ENCODE data around the gene ABRAXAS1. TPM values are rescaled to one million over a fixed set of nuclear protein-coding genes. Genes with fewer than 3 reads are reported as not detected.

ABRAXAS1 gene
- total and polyA plus RNA-seq, 2 of the 13 experiments (the other 11 are each of a cell fraction or from before 2014, with no cell fraction given) = 14.1 to 14.7 TPM

- no peak for TF ChIP-seq CHD4 (IDR thresholded peaks at IDR 0.05; ENCODE audit: borderline replicate concordance, low read length)
- TF ChIP-seq, protein P1, sequence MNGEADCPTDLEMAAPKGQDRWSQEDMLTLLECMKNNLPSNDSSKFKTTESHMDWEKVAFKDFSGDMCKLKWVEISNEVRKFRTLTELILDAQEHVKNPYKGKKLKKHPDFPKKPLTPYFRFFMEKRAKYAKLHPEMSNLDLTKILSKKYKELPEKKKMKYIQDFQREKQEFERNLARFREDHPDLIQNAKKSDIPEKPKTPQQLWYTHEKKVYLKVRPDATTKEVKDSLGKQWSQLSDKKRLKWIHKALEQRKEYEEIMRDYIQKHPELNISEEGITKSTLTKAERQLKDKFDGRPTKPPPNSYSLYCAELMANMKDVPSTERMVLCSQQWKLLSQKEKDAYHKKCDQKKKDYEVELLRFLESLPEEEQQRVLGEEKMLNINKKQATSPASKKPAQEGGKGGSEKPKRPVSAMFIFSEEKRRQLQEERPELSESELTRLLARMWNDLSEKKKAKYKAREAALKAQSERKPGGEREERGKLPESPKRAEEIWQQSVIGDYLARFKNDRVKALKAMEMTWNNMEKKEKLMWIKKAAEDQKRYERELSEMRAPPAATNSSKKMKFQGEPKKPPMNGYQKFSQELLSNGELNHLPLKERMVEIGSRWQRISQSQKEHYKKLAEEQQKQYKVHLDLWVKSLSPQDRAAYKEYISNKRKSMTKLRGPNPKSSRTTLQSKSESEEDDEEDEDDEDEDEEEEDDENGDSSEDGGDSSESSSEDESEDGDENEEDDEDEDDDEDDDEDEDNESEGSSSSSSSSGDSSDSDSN (CRISPR knock-in tag; IDR thresholded peaks at IDR 0.05) = peak; percentile 70
- TF ChIP-seq NPAS2 (CRISPR knock-in tag; IDR thresholded peaks at IDR 0.05; ENCODE audit: borderline replicate concordance) = no peak
- TF ChIP-seq SIX1 (CRISPR knock-in tag; IDR thresholded peaks at IDR 0.05; ENCODE audit: borderline replicate concordance) = peak; percentile 58; the same call in 1 of the 2 replicates
- no peak for TF ChIP-seq ZNF546 (CRISPR knock-in tag; conservative IDR thresholded peaks at IDR 0.05)
- TF ChIP-seq KLF9 (CRISPR knock-in tag; IDR thresholded peaks at IDR 0.05; ENCODE audit: low read depth) = no peak; the same call in 1 of the 2 replicates
- TF ChIP-seq ZSCAN9 (CRISPR knock-in tag; IDR thresholded peaks at IDR 0.05; ENCODE audit: borderline replicate concordance) = peak; percentile 83; the same call in 1 of the 2 replicates
- TF ChIP-seq ZNF329 (CRISPR knock-in tag; IDR thresholded peaks at IDR 0.05; ENCODE audit: low read depth) = no peak
- TF ChIP-seq ZNF10 (CRISPR knock-in tag; IDR thresholded peaks at IDR 0.05; ENCODE audit: borderline replicate concordance, low read depth) = no peak
- no peak for TF ChIP-seq ZNF292 (CRISPR knock-in tag; IDR thresholded peaks at IDR 0.05; ENCODE audit: borderline replicate concordance, low read depth)
- no peak; the same call in 1 of the 2 replicates for TF ChIP-seq ZNF138 (CRISPR knock-in tag; IDR thresholded peaks at IDR 0.05; ENCODE audit: low read depth)
- TF ChIP-seq GLI4 (CRISPR knock-in tag; IDR thresholded peaks at IDR 0.05; ENCODE audit: borderline replicate concordance) = no peak
- peak; percentile 75; the same call in 1 of the 2 replicates for TF ChIP-seq SMYD3 (CRISPR knock-in tag; IDR thresholded peaks at IDR 0.05)
- no peak for TF ChIP-seq ZNF326 (CRISPR knock-in tag; IDR thresholded peaks at IDR 0.05; ENCODE audit: borderline replicate concordance)
- peak; percentile 92 for TF ChIP-seq SALL1 (CRISPR knock-in tag; IDR thresholded peaks at IDR 0.05)
- peak; percentile 73 for TF ChIP-seq ZNF878 (CRISPR knock-in tag; IDR thresholded peaks at IDR 0.05)
- no peak for TF ChIP-seq FIP1L1 (IDR thresholded peaks at IDR 0.05; ENCODE audit: borderline replicate concordance, insufficient read depth, low read depth, low read length)
- TF ChIP-seq ZNF232 (CRISPR knock-in tag; IDR thresholded peaks at IDR 0.05; ENCODE audit: borderline replicate concordance) = 0 out of 2 replicates have a peak, but pooled peaks have one; percentile 73
- no peak; the same call in 1 of the 2 replicates for TF ChIP-seq MAZ (IDR thresholded peaks at IDR 0.05; ENCODE audit: borderline replicate concordance, low read depth, low read length)
- peak; percentile 71 for TF ChIP-seq MAZ (CRISPR knock-in tag; IDR thresholded peaks at IDR 0.05; ENCODE audit: low read depth)
- no peak for TF ChIP-seq TRIM24 (CRISPR knock-in tag; IDR thresholded peaks at IDR 0.05)
- 0 out of 2 replicates have a peak, but pooled peaks have one; percentile 13 for TF ChIP-seq ZNF547 (CRISPR knock-in tag; IDR thresholded peaks at IDR 0.05)
- peak; percentile 22 for TF ChIP-seq ZNF18 (CRISPR knock-in tag; IDR thresholded peaks at IDR 0.05; ENCODE audit: insufficient replicate concordance)
- TF ChIP-seq PCBP1 (IDR thresholded peaks at IDR 0.05; ENCODE audit: borderline replicate concordance, low read depth, low read length) = 0 out of 2 replicates have a peak, but pooled peaks have one; percentile 16
Observed at GRCh38 chr4:83455281-83456183, 29.4 kb downstream of the ABRAXAS1 start, which contains the start of the genes HELQ and MRPS18C (continued).

All from HepG2 (cell line).